ENCODE measurements around the gene C1QTNF8.

DNA sequence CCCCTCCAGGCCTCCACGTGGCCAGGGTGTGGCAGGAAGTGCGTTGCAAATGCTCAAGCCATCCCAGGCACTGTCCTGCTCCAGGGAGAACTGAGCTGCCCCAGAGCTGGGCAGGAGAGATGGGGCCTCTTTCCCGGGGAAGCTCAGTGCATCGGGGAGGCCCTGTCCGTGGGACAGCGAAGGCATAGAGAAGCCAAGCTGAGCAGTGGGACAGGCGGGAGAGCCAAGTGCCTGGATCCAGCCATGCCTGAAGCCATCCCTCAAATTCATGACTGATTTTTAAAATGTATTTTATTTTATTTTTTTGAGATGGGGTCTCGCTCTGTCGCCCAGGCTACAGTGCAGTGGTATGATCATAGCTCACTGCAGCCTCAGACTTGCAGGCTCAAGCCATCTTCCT, 48.9 kb downstream of the C1QTNF8 start:
- TF ChIP-seq EZH2phosphoT487 (IDR thresholded peaks at IDR 0.05; ENCODE audit: insufficient read depth, low read depth): no peak
- TF ChIP-seq EZH2 (IDR thresholded peaks at IDR 0.05; ENCODE audit: insufficient read depth, poor library complexity, severe bottlenecking): no peak

All from GM23248 (cell line).